ENCODE measurements around the gene P2RY6.

Gene P2RY6

GRCh38 chr11:73249853-73250783, 22.0 kb upstream of the P2RY6 start:
- no peaks in the 10 kb centered on the region for H3K27me3 ChIP-seq (ENCODE audit: control insufficient read depth in 1 of 2, insufficient read depth in 2 of 2, low read length in 2 of 2)
- H3K4me1 ChIP-seq (ENCODE audit: insufficient read depth, low read length) = no peaks in the 10 kb centered on the region
- H3K27ac ChIP-seq (ENCODE audit: low read depth, low read length) = no peak overlapping the region
- no peaks in the 10 kb centered on the region for H3K9me3 ChIP-seq (ENCODE audit: low read length)
- no peaks in the 10 kb centered on the region for H3K36me3 ChIP-seq (ENCODE audit: insufficient read depth, low read length)
- no peak overlapping the region for H3K9ac ChIP-seq (ENCODE audit: low read length)
- no peak overlapping the region for H3K4me3 ChIP-seq (ENCODE audit: low read depth in 1 of 2, low read length in 2 of 2)

- H3K9ac ChIP-seq (ENCODE audit: low read length) = no peak overlapping the region
- H3K27ac ChIP-seq (ENCODE audit: low read depth, low read length) = no peak overlapping the region
- no peaks in the 10 kb centered on the region for H3K9me3 ChIP-seq (ENCODE audit: low read length)
- no peaks in the 10 kb centered on the region for H3K4me1 ChIP-seq (ENCODE audit: insufficient read depth, low read length)
- no peak overlapping the region for H3K4me3 ChIP-seq (ENCODE audit: low read depth in 1 of 2, low read length in 2 of 2)
- H3K27me3 ChIP-seq (ENCODE audit: control insufficient read depth in 1 of 2, insufficient read depth in 2 of 2, low read length in 2 of 2) = no peaks in the 10 kb centered on the region
- H3K36me3 ChIP-seq (ENCODE audit: insufficient read depth, low read length) = no peaks in the 10 kb centered on the region
Measured at GRCh38 chr11:73252577-73253191, 19.5 kb upstream of the P2RY6 start.

GRCh38 chr11:73257342-73258103, 14.6 kb upstream of the P2RY6 start:
- no peak overlapping the region for H3K27ac ChIP-seq (ENCODE audit: low read depth, low read length)
- H3K4me3 ChIP-seq (ENCODE audit: low read depth in 1 of 2, low read length in 2 of 2) = no peak overlapping the region
- H3K4me1 ChIP-seq (ENCODE audit: insufficient read depth, low read length) = no peaks in the 10 kb centered on the region
- H3K36me3 ChIP-seq (ENCODE audit: insufficient read depth, low read length) = no peaks in the 10 kb centered on the region
- no peak overlapping the region for H3K9ac ChIP-seq (ENCODE audit: low read length)
- H3K27me3 ChIP-seq (ENCODE audit: control insufficient read depth in 1 of 2, insufficient read depth in 2 of 2, low read length in 2 of 2) = no peaks in the 10 kb centered on the region
- H3K9me3 ChIP-seq (ENCODE audit: low read length) = no peaks in the 10 kb centered on the region

GRCh38 chr11:73258104-73259035, 13.8 kb upstream of the P2RY6 start:
- H3K4me1 ChIP-seq (ENCODE audit: insufficient read depth, low read length) = no peaks in the 10 kb centered on the region
- no peaks in the 10 kb centered on the region for H3K36me3 ChIP-seq (ENCODE audit: insufficient read depth, low read length)
- no peak overlapping the region for H3K27ac ChIP-seq (ENCODE audit: low read depth, low read length)
- no peaks in the 10 kb centered on the region for H3K27me3 ChIP-seq (ENCODE audit: control insufficient read depth in 1 of 2, insufficient read depth in 2 of 2, low read length in 2 of 2)
- no peaks in the 10 kb centered on the region for H3K9me3 ChIP-seq (ENCODE audit: low read length)
- no peak overlapping the region for H3K9ac ChIP-seq (ENCODE audit: low read length)
- no peak overlapping the region for H3K4me3 ChIP-seq (ENCODE audit: low read depth in 1 of 2, low read length in 2 of 2)

- Histone ChIP-seq H3K4me3 (ENCODE audit: low read depth in 1 of 2, low read length in 2 of 2) (no peak overlapping the region), H3K4me1 (ENCODE audit: insufficient read depth, low read length) (no peaks in the 10 kb centered on the region), H3K9me3 (ENCODE audit: low read length) (no peaks in the 10 kb centered on the region), H3K36me3 (ENCODE audit: insufficient read depth, low read length) (no peaks in the 10 kb centered on the region), H3K27ac (ENCODE audit: low read depth, low read length) (no peak overlapping the region), H3K27me3 (ENCODE audit: control insufficient read depth in 1 of 2, insufficient read depth in 2 of 2, low read length in 2 of 2) (peaks cover 9 to 10% of the 10 kb centered on the region in 2 donors), H3K9ac (ENCODE audit: low read length) (no peak overlapping the region)
Measured at GRCh38 chr11:73259406-73260126, 12.6 kb upstream of the P2RY6 start.

GRCh38 chr11:73260127-73260457, 12.0 kb upstream of the P2RY6 start:
- Histone ChIP-seq H3K4me1 (ENCODE audit: insufficient read depth, low read length) (no peaks in the 10 kb centered on the region), H3K27me3 (ENCODE audit: control insufficient read depth in 1 of 2, insufficient read depth in 2 of 2, low read length in 2 of 2) (peaks cover 14 to 15% of the 10 kb centered on the region in 2 donors), H3K27ac (ENCODE audit: low read depth, low read length) (no peak overlapping the region), H3K9ac (ENCODE audit: low read length) (no peak overlapping the region), H3K4me3 (ENCODE audit: low read depth in 1 of 2, low read length in 2 of 2) (no peak overlapping the region), H3K9me3 (ENCODE audit: low read length) (no peaks in the 10 kb centered on the region), H3K36me3 (ENCODE audit: insufficient read depth, low read length) (no peaks in the 10 kb centered on the region)

GRCh38 chr11:73262851-73263495, 9.2 kb upstream of the P2RY6 start:
- no peaks in the 10 kb centered on the region for H3K9me3 ChIP-seq (ENCODE audit: low read length)
- no peak overlapping the region for H3K9ac ChIP-seq (ENCODE audit: low read length)
- no peak overlapping the region for H3K4me3 ChIP-seq (ENCODE audit: low read depth in 1 of 2, low read length in 2 of 2)
- H3K27ac ChIP-seq (ENCODE audit: low read depth, low read length) = no peak overlapping the region
- H3K36me3 ChIP-seq (ENCODE audit: insufficient read depth, low read length) = no peaks in the 10 kb centered on the region
- H3K4me1 ChIP-seq (ENCODE audit: insufficient read depth, low read length) = no peaks in the 10 kb centered on the region
- peaks cover 14 to 17% of the 10 kb centered on the region in 2 donors for H3K27me3 ChIP-seq (ENCODE audit: control insufficient read depth in 1 of 2, insufficient read depth in 2 of 2, low read length in 2 of 2)

- H3K4me3 ChIP-seq (ENCODE audit: low read depth in 1 of 2, low read length in 2 of 2) = no peak overlapping the region
- no peaks in the 10 kb centered on the region for H3K36me3 ChIP-seq (ENCODE audit: insufficient read depth, low read length)
- H3K27me3 ChIP-seq (ENCODE audit: control insufficient read depth in 1 of 2, insufficient read depth in 2 of 2, low read length in 2 of 2) = peaks cover 14 to 17% of the 10 kb centered on the region in 2 donors
- H3K4me1 ChIP-seq (ENCODE audit: insufficient read depth, low read length) = no peaks in the 10 kb centered on the region
- H3K9ac ChIP-seq (ENCODE audit: low read length) = no peak overlapping the region
- H3K9me3 ChIP-seq (ENCODE audit: low read length) = no peaks in the 10 kb centered on the region
- no peak overlapping the region for H3K27ac ChIP-seq (ENCODE audit: low read depth, low read length)
Measured at GRCh38 chr11:73263640-73264039, 8.5 kb upstream of the P2RY6 start.

GRCh38 chr11:73265278-73265810, 6.8 kb upstream of the P2RY6 start:
- Histone ChIP-seq H3K9me3 (ENCODE audit: low read length) (no peaks in the 10 kb centered on the region), H3K9ac (ENCODE audit: low read length) (no peak overlapping the region), H3K36me3 (ENCODE audit: insufficient read depth, low read length) (no peaks in the 10 kb centered on the region), H3K4me1 (ENCODE audit: insufficient read depth, low read length) (no peaks in the 10 kb centered on the region), H3K4me3 (ENCODE audit: low read depth in 1 of 2, low read length in 2 of 2) (no peak overlapping the region), H3K27ac (ENCODE audit: low read depth, low read length) (no peak overlapping the region), H3K27me3 (ENCODE audit: control insufficient read depth in 1 of 2, insufficient read depth in 2 of 2, low read length in 2 of 2) (peaks cover 14 to 17% of the 10 kb centered on the region in 2 donors)
